Psoas muscle (tissue), 8 donors: ENCODE measurements around the gene DYNC1LI2. TPM values are rescaled to one million over a fixed set of nuclear protein-coding genes. Genes with fewer than 3 reads are reported as not detected.
"Not testable (repeated sequence)": the region's sequence is repeated elsewhere in the genome, so short reads cannot be mapped to it uniquely, and the experiment has no call there.

Experiments used
- ATAC-seq, 4 donors: fragments of 200-7000 bp; cut with Tn5 transposase; one replicate each; pipeline ENCODE4 v1.9.1; 2020; ENCODE audit warnings: moderate library complexity in 3 of 4, mild to moderate bottlenecking in 2 of 4
- DNase-seq, 2 donors: peaks; one replicate each; pipeline ENCODE4 v3.0.0-alpha.2; 2020
- H3K27ac ChIP-seq: fragments of 200-600 bp; one replicate; pipeline ENCODE4 v1.8.0; 2022
- H3K27me3 ChIP-seq, 3 donors: fragments of 200-600 bp in 1 of 3; one replicate each; pipeline versions ENCODE4 v1.6.1 to v1.8.0; 2013 to 2022; ENCODE audit warnings: low read length in 2 of 3, mild to moderate bottlenecking in 2 of 3, moderate library complexity in 1 of 3; ENCODE audit not compliant: insufficient read depth in 3 of 3
- H3K36me3 ChIP-seq, 2 donors: fragments of 200-600 bp in 1 of 2; one replicate each; pipeline versions ENCODE4 v1.6.1 to v1.8.0; 2013 to 2022; ENCODE audit warnings: low read depth in 1 of 2, mild to moderate bottlenecking in 1 of 2, moderate library complexity in 1 of 2; ENCODE audit not compliant: insufficient read depth in 1 of 2
- H3K4me1 ChIP-seq: fragments of 200-600 bp; one replicate; pipeline ENCODE4 v1.8.0; 2022
- H3K4me3 ChIP-seq: fragments of 200-600 bp; one replicate; pipeline ENCODE4 v1.8.0; 2022; ENCODE audit warnings: mild to moderate bottlenecking
- H3K9me3 ChIP-seq: fragments of 200-600 bp; one replicate; pipeline ENCODE4 v1.8.0; 2022
- CTCF ChIP-seq: fragments of 200-600 bp; IDR thresholded peaks from one replicate; pipeline ENCODE4 v1.8.0; 2022; ENCODE audit warnings: antibody characterized with exemption
- WGBS, 3 donors: extraction: QIAGEN DNeasy Blood & Tissue Kit; methylation state at CpG; one replicate each; pipeline versions ENCODE4 v1.1.6 to v1.1.7; 2013; 5-methylcytosine and 5-hydroxymethylcytosine counted together
- intact Hi-C, 2 donors: fragments of 100-400 bp; cut with DNase I; formaldehyde crosslinking; loops; one replicate each; pipeline versions ENCODE4 v1.11.0 to v1.14.2; 2022
- polyA plus RNA-seq, 3 donors: library from polyadenylated mRNA; stranded (reverse); fragments of 200-250 nt; gene quantifications; one replicate each; pipeline ENCODE4 v1.2.3, GENCODE V29; 2013
- total RNA-seq, 4 donors: library from RNA; stranded (reverse); fragmentation: NEBNext Ultra II Directional in 2 of 4; extraction: Animal tissue kit (Norgen Biotek cat#: 25700) in 2 of 4; gene quantifications; one replicate each; pipeline versions ENCODE4 v1.2.1 to v1.2.4, GENCODE V29; 2021 to 2023
- donor health status: healthy with polysubstance abuse.
- donor health status: DM: no; HTN: no; CAD: no; lungs with moderate emphysema.
- donor health status: Bipolar disorder and iron deficiency.
- donor health status: healthy.
- donor health status: DM: yes; HTN: yes; CAD: no.
- donor health status: DM: no; HTN: no; CAD: no.
- donor health status: DM: no; HTN: no; CAD: no.
- donor health status: DM: yes; HTN: yes; CAD: no.

The DYNC1LI2 gene
- total and polyA plus RNA-seq, 7 donors = 30.8 to 76.0 (median 63.5) TPM

DNA sequence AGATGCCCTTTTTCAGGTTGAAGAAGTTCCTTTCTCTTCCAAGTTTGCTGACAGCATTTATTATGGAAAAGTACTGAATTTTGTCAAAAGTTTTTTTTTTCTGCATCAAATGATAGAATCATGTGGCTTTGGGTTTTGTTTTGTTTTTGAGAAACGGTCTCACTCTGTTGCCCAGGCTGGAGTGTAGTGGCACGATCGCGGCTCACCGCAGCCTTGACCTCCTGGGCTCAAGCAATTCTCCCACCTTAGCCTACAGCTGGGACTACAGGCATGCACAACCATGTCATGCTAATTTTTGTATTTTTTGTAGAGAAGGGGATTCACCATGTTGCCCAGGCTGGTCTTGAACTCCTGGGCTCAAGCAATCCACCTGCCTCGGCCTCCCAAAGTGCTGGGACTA lies 62.1 kb downstream of the DYNC1LI2 start:
- Histone ChIP-seq H3K27ac (no peak overlapping the region), H3K36me3 (no peaks in the 10 kb centered on the region), H3K9me3 (no peaks in the 10 kb centered on the region), H3K27me3 (no peaks in the 10 kb centered on the region), H3K4me3 (no peak overlapping the region), H3K4me1 (no peaks in the 10 kb centered on the region)
- TF ChIP-seq CTCF = no peak
- ATAC-seq (no peak), DNase-seq (no peak)
- intact Hi-C loops = no loop called here
- 90 to 91% (median 91%) methylated on average over 6 of the region's 6 CpGs for WGBS, 3 donors

- no peak for TF ChIP-seq CTCF
- H3K27me3 ChIP-seq = no peaks in the 10 kb centered on the region
- DNase-seq (no peak), ATAC-seq (no peak)
- no peak overlapping the region for H3K27ac ChIP-seq
- intact Hi-C loops = no loop called here
- no peaks in the 10 kb centered on the region for H3K36me3 ChIP-seq
- no peak overlapping the region for H3K4me3 ChIP-seq
- no peaks in the 10 kb centered on the region for H3K9me3 ChIP-seq
- H3K4me1 ChIP-seq = no peaks in the 10 kb centered on the region
- 77 to 91% (median 81%) methylated on average over 9 of the region's 9 CpGs for WGBS, 3 donors
Observed at GRCh38 chr16:66687906-66688625, 63.3 kb downstream of the DYNC1LI2 start.

GRCh38 chr16:66685501-66686115 lies 65.8 kb downstream of the DYNC1LI2 start:
- WGBS, 3 donors = 91 to 93% (median 92%) methylated on average over 14 of the region's 14 CpGs
- H3K36me3 ChIP-seq, H3K27me3 ChIP-seq, H3K9me3 ChIP-seq, H3K4me1 ChIP-seq, intact Hi-C loops, ATAC-seq, DNase-seq, H3K27ac ChIP-seq, H3K4me3 ChIP-seq: not testable (repeated sequence)

GRCh38 chr16:66682271-66682670 lies 69.1 kb downstream of the DYNC1LI2 start:
- Histone ChIP-seq H3K4me3 (no peak overlapping the region), H3K4me1 (no peaks in the 10 kb centered on the region), H3K27me3 (no peaks in the 10 kb centered on the region), H3K36me3 (no peaks in the 10 kb centered on the region), H3K27ac (no peak overlapping the region), H3K9me3 (no peaks in the 10 kb centered on the region)
- no peak for ATAC-seq
- WGBS, 3 donors = 63 to 83% (median 68%) methylated on average over 1 of the region's 1 CpG
- DNase-seq = no peak
- TF ChIP-seq CTCF = no peak
- intact Hi-C loops = no loop called here

- H3K4me1 ChIP-seq = no peaks in the 10 kb centered on the region
- H3K9me3 ChIP-seq = no peaks in the 10 kb centered on the region
- DNase-seq = no peak
- intact Hi-C loops = no loop called here
- ATAC-seq = no peak
- no peak for TF ChIP-seq CTCF
- H3K27ac ChIP-seq = no peak overlapping the region
- WGBS, 3 donors = 94 to 98% (median 97%) methylated on average over 4 of the region's 4 CpGs
- H3K36me3 ChIP-seq = no peaks in the 10 kb centered on the region
- H3K27me3 ChIP-seq = no peaks in the 10 kb centered on the region
- H3K4me3 ChIP-seq = no peak overlapping the region
Observed at GRCh38 chr16:66681676-66682075, 69.7 kb downstream of the DYNC1LI2 start.
